ENCODE results near the gene BCO1.
"Not testable (repeated sequence)": the region's sequence is repeated elsewhere in the genome, so short reads cannot be mapped to it uniquely, and the experiment has no call there.

BCO1 gene, protein sequence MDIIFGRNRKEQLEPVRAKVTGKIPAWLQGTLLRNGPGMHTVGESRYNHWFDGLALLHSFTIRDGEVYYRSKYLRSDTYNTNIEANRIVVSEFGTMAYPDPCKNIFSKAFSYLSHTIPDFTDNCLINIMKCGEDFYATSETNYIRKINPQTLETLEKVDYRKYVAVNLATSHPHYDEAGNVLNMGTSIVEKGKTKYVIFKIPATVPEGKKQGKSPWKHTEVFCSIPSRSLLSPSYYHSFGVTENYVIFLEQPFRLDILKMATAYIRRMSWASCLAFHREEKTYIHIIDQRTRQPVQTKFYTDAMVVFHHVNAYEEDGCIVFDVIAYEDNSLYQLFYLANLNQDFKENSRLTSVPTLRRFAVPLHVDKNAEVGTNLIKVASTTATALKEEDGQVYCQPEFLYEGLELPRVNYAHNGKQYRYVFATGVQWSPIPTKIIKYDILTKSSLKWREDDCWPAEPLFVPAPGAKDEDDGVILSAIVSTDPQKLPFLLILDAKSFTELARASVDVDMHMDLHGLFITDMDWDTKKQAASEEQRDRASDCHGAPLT

DNA sequence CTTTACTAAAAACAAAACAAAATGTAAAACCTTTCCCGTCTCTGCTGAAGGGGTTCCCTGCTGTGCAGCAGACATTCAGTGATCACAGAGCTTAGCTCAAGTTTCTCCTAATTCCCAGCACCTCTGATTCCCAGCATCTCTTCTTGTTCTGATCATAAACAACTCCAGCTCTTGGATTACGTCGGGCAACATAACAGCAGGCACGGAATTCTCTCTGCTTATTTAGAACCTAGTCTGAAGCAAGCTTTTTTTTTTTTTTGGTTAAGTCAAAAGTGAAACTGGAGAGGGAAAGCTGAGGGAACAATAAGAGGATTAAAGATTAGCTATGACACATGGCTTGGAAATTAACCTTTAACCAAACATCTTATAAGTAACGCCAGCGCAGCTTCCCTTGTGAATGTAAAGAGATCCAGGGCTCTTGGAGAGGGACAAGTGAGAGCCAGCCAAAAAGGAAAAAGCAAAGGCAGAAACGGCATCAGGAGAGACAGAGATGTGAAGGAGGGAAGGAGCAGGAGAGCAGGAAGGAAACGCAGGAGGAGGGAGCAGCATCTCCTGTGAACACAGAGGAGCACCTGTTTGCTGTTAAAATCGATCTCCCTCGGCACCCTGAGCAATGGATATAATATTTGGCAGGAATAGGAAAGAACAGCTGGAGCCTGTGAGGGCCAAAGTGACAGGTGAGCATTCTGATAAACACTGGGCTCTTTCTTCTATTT is at the start of gene BCO1:
TSS of gene BCO1 (plus strand) at position 394 of the 716 bp plus-strand sequence. CDS start at position 614, 220 bp downstream.
- peak; percentile 61 for DNase-seq

DNA sequence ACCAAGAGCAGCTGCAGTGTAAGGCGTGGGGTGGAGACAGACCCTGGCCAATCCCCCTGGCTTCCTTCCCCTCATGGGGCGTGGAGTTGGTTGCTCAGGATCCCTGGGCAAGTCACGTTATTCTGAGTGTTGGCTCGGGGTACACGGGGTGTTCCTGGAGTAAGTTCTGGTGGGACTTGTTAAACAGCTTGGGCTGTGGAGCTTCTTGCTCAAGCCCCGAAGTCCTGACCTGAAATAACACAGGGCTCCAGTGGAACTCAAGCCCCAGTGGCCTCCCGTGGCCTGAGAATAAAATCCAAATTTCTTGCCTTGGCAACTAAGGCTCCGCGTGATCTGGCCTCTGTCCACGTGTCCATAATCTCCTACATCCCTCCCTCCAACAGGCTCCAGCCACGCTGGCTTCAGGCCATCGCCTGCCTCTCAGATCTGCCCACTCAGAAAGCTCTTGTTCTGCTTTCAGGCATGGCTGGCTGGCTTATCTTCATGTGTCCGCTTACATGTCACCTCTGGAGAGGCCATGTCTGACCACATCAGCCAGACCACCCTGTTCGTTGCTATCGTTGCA is 49.3 kb upstream of the BCO1 start:
- DNase-seq = no peak

DNA sequence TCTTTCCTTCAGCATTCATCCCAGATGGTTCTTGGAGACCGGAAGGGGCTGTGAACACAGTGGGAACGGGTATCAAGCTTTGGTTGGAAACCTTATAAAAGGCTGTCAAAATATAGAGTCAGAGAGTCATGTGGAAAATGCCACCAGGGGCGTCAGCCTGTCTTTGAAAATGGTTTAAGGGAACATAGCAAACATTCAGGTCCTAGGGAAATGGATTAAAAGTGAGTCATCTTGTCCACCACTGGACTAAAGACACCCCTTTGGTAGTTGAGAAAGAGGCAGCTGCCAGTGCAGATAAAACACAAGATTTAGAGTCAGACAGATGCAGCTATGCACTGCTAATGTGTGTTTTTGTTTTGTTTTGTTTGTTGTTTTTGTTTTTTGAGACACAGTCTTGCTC is 47.8 kb upstream of the BCO1 start:
- no peak for DNase-seq

DNA sequence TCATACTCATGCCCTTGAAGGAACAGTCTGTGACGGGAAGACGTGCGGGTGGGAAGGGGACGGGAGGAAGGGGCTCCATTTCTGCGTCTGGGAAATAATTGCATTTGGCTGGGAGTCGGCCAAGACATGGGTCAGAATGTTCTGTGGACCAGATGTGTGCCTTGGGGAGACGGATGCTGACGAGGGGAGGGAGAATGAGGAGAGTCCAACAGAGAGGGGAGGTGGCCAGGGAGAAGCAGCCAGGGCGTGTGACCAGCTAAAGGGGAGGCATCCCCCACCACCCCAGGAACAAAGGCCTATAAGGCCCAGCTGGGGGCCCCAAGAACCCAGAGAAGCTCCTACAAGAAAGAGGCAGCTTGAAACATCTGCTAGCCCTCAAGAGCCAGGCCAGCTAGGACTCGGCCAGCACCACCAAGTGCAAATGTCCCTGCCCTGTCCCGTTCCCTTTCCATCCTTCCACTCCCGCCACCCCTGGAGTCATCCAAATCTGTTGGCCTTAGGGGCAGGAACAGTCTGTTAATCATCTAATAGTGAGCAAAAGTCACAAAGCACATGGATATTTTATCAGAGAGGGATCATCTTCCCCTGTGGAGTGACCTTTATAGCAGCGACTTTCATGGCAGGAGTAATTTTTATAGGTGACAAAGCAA is 42.5 kb upstream of the BCO1 start:
- DNase-seq = no peak

DNA sequence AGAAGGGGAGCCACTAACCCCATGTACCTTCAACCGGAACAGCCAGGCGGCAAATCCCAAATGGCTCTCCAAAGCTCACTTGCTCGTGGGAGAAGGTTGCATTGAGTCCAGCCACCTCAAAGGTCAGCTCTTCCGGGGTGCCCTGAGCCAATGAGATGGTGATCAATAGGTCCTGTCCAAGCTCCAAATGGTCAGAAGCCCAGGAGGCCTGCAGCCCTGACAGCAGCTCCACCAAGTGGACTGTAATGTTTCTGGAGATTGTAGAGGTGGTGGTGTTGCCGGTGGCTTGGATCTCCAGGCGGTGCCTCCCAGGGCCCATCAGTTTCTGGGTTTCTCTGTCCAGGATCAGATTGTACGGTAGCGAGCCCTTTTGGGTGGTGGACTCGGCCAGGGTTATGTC is 39.9 kb upstream of the BCO1 start:
- no peak for DNase-seq

GRCh38 chr16:81201267-81201666 is 37.2 kb upstream of the BCO1 start:
- no peak for DNase-seq

- DNase-seq = peak; percentile 10
Observed at GRCh38 chr16:81204798-81205680, 33.5 kb upstream of the BCO1 start.

GRCh38 chr16:81207076-81207475 is 31.4 kb upstream of the BCO1 start:
- no peak for DNase-seq

DNA sequence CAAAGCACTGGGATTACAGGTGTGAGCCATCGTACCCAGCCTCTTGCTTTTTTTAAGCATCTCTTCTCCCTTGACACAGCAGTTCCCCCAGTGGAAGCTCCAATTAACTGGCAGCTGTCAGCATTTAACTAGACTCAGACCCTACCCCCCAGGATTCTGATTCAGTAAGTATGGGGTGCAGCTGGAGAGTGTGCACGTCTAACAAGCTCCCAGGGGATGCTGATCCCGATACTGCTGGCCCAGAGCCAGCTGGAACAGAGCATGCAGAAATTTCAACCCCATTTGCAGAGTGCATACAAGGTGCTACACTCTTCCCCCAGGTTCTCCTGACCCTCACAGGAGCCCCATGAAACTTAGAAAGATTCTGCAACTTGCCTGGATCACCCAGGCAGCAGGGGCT is 27.7 kb upstream of the BCO1 start:
- peak; percentile 34 for DNase-seq

GRCh38 chr16:81212830-81213465 is 25.5 kb upstream of the BCO1 start:
- DNase-seq = no peak

GRCh38 chr16:81214745-81215166 is 23.7 kb upstream of the BCO1 start:
- DNase-seq = no peak

DNA sequence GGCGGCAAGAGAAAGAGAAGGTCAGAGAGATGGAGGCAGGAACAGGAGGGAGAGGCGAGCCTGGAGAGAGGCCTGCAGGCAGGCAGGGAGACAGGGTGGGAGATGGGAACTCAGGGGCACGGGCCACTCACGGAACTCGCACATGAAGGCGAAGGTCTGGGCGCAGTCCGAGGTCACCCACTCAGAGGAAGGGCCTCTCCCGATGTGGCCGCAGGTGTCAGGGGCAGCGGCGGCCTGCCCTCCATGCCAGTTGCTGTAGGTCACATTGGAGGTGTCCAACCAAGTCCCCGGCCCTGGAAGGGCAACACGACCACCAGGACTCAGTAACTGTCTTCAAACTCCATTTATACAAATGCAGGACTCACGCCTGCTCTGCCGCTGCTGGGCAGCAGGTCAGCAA is 22.4 kb upstream of the BCO1 start:
- DNase-seq = no peak

- DNase-seq = peak; percentile 49
Observed at GRCh38 chr16:81216706-81217105, 21.8 kb upstream of the BCO1 start.

GRCh38 chr16:81219151-81219550 is 19.3 kb upstream of the BCO1 start:
- DNase-seq = no peak

DNA sequence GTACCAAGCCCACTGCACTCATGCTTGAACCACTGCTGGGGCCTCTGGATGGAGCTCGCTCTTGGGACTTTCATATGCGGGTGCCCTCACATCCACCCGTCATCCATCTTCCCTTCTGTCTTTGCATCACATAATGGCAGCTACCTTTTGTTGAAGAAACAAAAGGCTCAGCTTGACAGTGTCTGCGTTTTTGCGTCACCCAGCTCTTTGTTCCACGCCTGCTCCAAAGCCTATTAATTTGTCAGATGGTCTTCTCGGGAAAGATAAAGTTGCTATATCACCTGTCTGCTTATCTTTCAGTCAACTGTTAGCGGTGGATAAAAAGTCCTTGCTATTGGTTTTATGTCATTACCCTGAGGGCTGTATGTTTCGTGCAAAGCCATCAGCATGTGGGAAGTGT is 18.1 kb upstream of the BCO1 start:
- no peak for DNase-seq

GRCh38 chr16:81221731-81222130 is 16.8 kb upstream of the BCO1 start:
- no peak for DNase-seq

- no peak for DNase-seq
Observed at GRCh38 chr16:81224824-81225223, 13.7 kb upstream of the BCO1 start.

GRCh38 chr16:81225697-81226096 is 12.8 kb upstream of the BCO1 start:
- DNase-seq = not testable (repeated sequence)

- DNase-seq = no peak
Observed at GRCh38 chr16:81227785-81228184, 10.7 kb upstream of the BCO1 start.

DNA sequence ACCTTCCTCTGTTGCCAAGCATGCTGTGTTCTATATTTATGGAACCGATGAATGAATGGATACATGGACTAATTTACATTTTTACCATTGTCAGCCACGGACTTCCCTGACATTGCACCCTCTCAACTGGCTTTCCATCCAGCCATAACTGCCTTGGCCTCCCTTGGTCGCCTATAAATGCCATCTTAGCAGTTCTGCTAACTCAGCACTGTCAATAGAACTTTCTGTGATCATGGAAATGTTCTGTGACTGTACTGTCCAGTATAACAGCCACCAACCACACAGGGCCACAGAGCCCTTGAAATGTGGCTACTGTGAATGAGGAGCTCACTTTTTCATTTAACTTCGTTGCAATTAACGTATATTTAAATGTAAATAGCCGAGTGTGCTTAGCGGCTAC is 8.7 kb upstream of the BCO1 start:
- no peak for DNase-seq

- no peak for DNase-seq
Observed at GRCh38 chr16:81231014-81231413, 7.5 kb upstream of the BCO1 start.

Measured in NCI-H1105 treated with DMSO at 0.1 percent for 48 hours (cell line).